T-helper 2 cell (primary cell): ENCODE data around the gene DLGAP4.

Source experiments
- DNase-seq, 5 experiments: peaks; one replicate each; pipeline versions ENCODE4 v3.0.0 to v3.0.0-alpha.2; 2012 to 2022

DLGAP4 gene

GRCh38 chr20:36384022-36384619, 78.0 kb downstream of the DLGAP4 start:
- peak in 1 of 5 experiments; percentile 43 for DNase-seq

GRCh38 chr20:36385503-36385902, 79.4 kb downstream of the DLGAP4 start:
- DNase-seq = no peak

GRCh38 chr20:36386236-36386635, 80.1 kb downstream of the DLGAP4 start:
- no peak for DNase-seq

DNA sequence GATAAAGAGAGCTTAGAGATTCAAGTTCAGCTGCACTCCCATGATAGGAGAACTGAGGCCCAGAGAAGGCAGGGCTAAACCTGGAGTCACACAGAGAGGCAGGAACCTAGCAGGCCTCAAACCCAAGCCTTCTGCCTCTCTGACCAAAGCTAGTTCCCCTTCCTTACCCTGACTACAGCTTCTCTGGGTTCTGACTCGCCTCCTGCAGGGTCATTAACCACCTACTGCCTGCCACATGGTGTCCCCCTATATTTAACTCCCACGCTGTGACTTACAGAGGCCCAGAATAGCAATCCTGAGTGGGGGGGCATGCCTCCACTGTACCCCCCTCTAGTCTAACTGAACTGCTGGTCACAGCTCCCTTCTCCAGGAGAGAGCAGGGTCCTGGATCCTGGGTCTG, 84.1 kb downstream of the DLGAP4 start:
- no peak for DNase-seq

- DNase-seq = no peak
Measured at GRCh38 chr20:36390719-36391415, 84.7 kb downstream of the DLGAP4 start.

DNA sequence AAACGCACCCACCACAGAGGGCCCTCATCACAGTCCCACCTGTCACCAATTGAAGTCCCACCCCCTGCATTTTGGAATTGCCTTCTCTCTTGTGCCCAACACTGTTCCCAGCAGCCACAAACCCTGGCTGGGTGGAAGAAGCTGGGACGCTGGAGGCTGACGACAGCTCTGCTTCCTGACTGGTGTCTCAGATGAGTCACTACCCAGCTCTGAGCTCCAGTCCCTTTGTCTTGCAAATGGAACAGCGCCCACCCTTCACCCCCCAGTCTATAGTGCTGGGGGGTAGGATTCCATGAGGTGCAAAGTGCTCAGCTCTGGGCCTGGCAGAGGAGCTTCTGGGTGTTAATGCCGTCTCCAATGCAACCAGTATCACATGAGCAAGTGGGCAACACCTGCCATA, 85.3 kb downstream of the DLGAP4 start:
- DNase-seq = no peak

DNA sequence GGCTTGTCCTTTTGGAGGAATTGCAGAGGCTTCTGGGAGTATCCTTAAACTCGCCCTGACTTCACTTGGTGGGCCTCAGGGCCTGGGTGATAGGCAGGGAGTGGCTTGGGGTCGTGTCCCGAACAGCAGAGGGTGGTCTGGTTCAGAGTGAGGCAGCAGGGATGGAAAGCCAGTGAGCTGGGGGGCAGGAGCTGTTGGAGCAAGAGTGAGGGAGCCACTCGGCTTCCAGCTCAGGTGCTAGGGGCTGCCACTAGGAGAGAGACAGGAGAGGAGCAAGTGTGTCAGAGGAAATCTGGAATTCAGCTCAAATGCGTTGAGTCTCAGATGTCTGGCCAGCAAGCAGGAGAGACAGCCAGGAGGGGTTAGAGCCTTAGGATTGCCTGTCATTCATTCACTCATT, 85.8 kb downstream of the DLGAP4 start:
- no peak for DNase-seq

DNA sequence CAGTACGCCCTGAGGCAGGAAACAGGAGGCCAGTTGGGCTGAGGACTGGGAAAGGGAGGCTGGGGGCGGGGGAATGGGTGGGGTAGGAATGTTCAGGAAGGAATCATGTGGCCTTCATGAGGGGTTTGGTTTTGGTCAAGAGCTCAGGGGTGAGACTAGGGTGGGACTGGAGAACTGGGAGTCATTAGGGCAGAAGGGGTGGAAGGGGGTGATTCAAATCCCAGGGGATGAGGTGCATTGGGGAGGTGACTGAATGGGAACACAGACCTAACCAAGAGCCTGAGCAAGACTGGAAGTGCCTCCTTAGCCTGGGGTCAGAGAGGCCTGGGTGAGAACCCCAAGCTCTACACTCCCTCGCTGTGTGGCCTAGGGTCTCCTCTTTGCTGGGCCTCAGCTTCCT, 86.8 kb downstream of the DLGAP4 start:
- DNase-seq = no peak

GRCh38 chr20:36394340-36394965, 88.3 kb downstream of the DLGAP4 start:
- DNase-seq = no peak

DNA sequence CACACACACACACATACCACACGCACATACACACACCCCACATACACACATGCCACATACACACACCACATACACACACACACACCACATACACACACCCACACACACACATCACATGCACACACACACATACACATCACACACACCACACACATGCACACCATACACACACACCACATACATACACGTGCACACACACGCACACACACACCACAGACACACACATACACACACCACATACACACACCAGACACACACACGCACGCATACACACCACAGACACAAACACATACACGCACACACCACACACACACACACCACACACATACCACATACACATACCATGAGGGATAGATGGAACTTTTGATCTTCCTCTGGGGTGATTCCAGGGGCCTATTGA, 90.2 kb downstream of the DLGAP4 start:
- no peak for DNase-seq

DNA sequence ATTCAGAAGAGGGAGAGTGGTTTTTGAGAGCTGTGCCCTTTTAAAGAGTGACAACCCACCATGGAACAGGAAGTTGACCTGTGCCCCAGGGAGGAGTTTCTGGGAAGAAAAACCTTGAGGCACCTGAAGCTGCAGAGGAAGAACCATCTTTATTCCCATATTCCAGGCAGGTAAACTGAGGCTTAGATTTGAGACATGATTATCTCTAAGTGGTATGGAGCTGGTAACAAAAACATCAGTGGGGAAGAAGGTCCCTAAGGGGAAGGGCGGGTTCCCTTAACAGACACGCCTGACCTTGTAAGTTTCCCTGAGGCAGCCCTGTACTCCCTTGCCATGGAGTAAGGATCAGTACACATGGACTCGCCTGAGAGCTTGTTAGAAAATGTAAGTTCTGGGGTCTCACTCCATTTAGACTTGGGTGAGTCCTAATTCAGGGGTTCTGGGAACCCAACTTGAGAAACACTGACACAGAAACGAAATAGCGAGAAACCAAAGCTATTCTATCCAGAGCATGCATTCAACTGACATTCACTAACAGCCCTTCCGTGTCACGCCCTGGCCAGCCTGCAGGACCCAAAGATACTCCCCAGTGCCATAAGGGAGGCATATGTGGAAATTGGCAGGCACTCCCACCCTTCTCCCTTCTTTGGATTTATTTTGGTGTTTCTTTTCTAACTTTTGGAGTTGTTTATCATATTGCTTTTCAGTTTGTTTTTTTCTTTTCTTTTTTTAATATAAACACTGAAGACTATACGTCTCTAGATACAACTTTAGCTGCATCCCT, 90.9 kb downstream of the DLGAP4 start:
- no peak for DNase-seq

- DNase-seq = no peak
Measured at GRCh38 chr20:36398515-36398914, 92.4 kb downstream of the DLGAP4 start.

- DNase-seq = peak in 2 of 5 experiments; percentile 5 to 54
Measured at GRCh38 chr20:36399147-36399968, 93.2 kb downstream of the DLGAP4 start.

GRCh38 chr20:36399969-36400545, 93.9 kb downstream of the DLGAP4 start:
- no peak for DNase-seq

DNA sequence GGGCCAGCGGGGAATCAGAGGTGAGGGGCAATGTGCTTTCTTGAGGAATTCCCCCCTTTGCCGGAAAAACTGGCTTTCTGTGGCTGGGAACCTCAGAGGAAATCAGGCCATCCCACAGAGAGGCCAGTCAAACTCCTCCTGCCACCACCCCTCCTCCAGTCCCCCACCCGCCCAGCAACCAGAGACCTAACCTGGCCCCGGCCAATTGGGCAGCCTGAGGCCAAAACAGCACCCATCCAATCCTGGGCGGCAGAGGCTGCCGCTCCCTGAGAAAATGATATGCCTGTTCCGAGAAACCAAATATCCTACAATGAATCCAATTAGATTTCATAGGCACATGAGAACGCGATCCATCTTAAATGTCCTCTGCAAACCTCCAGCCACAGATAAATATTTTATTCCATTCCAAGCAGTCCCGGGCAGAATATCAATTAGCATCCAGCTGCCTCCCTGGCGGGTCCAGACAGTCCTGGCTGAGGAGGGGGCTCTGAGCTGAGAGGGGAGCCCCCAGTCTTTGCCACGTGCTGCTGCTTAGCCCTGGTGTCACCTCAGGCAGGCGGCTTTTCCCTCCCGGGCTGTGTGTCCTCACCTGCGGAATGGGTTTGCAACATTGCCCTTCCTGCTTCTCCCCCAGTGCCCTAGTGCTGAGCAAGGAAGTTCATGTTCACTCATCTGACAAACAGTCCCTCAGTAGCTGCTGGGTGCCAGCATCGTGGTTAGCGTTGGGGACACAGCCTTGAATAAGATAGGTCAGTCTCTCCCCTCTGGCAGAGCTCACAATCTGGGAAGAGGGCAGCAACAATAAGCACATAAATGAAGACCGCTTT, 95.0 kb downstream of the DLGAP4 start:
- DNase-seq = no peak

GRCh38 chr20:36402708-36403107, 96.6 kb downstream of the DLGAP4 start:
- DNase-seq = no peak

GRCh38 chr20:36404435-36404978, 98.4 kb downstream of the DLGAP4 start:
- no peak for DNase-seq

- DNase-seq = no peak
Measured at GRCh38 chr20:36405255-36405654, 99.1 kb downstream of the DLGAP4 start.

DNA sequence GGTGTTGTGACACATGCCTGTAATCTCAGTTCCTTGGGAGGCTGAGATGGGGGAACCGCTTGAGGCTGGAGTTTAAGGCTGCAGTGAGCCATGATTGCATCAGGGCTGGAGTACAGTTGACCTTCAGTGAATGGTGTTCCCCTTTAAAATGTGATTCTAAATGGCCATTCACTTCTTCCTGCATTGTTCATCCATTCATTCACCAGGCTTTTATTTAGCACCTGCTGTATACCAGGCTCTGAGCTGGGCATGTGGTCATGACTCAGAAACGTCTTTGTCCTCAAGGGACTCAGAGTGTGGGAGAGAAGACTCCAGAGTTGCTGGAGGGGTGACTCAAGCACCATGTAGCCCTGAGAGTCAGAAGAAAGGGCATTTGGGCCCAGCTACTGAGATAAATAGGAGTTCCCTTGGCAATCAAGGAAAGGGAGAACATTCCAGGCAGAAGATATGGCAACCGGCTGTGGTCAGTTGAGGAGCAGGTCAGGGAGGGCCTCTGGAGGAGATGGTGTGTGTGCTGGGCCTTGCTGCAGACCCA, 101.1 kb downstream of the DLGAP4 start:
- no peak for DNase-seq

DNA sequence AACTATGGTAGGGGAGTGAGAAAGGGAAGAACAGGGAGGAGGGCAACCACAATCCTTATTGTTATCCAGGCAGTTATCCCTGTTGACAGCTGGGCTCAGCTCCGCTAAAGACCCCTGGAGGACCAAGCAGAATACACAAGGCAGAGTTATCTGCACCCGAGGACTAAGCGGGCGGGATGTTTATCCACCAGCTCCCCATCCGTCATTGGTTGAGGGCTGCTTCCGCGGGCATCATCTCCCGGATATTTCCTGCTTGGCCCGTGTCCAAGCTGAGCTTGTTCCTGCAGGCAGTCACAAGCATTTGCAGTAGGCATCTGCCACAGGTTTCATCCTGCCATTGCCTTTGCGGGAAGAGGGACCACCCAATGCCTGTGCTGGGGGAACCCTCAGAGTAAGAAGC, 102.1 kb downstream of the DLGAP4 start:
- no peak for DNase-seq
